ENCODE results near the gene KRT36.
A peak's percentile ranks its signal among the peaks of the same experiment; 100 is the strongest.

The KRT36 gene

DNA sequence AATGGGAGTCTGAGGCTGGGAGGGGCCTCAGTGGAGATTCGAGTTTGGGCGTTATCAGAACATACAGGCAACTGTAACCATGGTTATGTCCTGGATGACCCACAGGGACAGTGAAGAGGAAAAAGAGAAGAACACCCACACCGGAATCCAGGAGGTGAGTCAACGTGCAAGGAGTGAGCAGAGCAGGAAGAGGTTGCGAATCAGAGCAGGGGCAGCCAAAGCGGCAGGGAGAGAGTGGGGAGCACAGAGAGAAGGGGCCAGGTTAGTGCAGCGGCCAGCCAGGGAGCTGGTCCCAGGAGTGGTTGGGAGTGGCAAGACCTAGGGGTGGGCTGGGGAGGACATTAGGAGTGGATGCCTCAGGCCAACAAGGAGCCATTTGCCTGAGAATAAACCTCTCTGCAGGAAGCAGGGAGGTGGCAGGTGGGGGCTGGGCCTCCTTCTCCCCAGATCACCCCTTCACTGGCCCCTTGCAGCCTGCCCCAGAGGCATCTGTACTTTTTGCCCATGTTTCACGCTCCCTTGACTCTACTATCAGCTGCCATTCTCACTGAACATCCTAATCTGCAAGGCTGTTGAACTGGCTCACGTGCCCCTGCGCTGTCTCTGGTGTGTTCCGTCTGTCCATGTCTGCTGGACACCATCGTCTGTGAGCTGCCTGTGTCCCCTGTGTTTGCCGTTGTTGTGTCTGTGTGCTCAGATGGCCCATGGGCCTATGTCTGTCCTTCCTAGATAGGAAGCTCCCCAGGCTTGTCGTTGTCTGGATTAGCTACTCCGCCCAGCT, 10.6 kb upstream of the KRT36 start:
- DNase-seq, result peak; percentile 34

DNA sequence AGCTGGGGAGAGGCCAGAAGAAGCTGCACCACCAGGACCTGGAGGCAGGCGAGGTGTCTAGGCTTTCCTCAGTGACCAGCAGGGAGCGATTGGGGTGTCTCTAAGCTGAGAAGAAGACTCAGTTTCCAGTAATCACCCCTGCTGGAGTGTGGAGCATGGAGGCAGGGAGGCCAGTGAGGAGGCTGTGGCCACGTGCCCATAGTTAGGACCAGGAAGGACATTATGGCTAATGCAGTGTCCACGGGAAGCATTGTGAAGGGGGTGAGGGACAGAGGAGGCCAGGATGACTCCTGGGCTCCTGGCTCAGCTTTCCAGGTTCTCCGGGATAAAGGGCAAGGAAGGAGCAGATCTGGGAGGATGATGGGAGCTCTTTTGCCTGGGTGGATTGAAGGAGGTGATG, 10.0 kb upstream of the KRT36 start:
- DNase-seq, result no peak

DNA sequence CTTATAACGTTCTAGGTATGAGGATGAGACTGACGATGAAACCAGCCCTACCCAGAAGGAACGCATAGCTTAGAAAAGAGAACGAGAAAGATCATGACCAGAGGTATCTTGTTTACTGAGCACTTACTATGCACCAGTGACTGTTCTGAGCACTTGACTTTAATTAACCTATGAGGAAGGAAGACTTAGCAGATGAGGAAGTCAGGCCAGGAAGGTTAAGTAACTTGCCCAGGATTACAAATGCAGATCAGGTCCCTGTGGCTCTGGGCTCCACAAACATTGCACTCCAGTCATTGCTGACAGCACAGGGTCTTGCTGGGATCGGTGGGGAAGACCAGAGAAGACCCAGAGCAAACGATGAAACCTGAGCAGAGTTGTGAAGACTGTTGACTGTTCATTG, 8.6 kb upstream of the KRT36 start:
- DNase-seq, result no peak

GRCh38 chr17:41496803-41497484, 7.2 kb upstream of the KRT36 start:
- DNase-seq, result peak; percentile 28

DNA sequence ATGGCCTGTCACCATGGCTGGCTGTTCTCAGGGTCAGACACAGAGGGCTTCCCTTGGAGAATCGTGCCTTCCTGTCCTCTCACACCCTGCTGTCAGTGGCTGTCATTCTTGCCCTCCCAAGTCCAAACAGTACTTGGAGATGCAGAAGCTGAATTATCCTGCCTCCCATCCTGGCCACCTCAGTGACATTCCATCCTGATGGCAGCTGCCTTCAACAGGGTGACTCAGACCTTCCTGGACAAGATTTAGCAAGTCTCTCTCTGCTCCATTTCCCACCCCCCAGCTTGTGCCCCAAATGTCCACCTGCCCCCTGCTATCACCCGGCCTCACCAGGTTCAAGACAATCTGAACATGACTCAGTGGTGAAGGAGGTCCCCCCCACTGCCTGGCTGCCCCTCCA, 4.8 kb upstream of the KRT36 start:
- DNase-seq, result no peak

GRCh38 chr17:41492771-41493170, 3.1 kb upstream of the KRT36 start:
- peak; percentile 49 for DNase-seq

DNA sequence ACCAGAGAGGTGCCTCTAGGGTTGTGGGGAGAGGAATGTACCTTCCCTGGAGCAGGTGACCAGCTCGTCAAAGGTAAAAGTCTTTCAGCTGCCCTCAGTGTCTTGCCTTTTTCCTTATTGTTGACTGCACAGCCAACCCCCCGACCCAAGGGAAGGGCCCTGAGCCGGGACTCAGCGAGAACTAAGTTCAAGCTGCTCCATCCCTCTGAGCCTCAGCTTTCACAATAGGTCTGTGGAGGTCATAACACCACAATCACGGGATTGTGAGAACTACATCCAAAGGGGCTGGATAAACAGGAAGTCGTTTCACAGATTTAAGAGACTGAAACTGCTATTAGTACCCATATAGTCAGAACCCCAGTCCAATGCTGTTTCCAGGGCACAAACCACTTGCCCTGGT, 2.6 kb upstream of the KRT36 start:
- no peak for DNase-seq

DNA sequence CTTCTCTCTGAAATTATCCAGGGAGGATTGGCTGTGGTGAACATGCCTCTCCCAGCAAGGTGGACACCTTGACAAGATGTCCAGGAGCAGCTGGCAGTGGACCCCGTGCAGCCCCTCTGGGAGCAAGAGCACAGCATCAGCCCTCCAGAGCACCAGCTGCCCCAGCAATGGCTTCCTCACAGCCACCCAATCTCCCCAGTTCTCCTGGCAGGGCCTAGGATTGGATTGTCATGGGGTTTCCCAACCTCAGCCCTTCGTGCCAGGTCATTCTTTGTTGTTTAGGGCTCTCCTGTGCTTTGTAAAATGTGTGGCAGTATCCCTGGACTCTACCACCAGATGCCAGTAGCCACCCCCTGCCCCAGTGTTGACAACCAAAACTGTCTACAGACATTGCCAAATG, 1.8 kb upstream of the KRT36 start:
- DNase-seq, result no peak

DNA sequence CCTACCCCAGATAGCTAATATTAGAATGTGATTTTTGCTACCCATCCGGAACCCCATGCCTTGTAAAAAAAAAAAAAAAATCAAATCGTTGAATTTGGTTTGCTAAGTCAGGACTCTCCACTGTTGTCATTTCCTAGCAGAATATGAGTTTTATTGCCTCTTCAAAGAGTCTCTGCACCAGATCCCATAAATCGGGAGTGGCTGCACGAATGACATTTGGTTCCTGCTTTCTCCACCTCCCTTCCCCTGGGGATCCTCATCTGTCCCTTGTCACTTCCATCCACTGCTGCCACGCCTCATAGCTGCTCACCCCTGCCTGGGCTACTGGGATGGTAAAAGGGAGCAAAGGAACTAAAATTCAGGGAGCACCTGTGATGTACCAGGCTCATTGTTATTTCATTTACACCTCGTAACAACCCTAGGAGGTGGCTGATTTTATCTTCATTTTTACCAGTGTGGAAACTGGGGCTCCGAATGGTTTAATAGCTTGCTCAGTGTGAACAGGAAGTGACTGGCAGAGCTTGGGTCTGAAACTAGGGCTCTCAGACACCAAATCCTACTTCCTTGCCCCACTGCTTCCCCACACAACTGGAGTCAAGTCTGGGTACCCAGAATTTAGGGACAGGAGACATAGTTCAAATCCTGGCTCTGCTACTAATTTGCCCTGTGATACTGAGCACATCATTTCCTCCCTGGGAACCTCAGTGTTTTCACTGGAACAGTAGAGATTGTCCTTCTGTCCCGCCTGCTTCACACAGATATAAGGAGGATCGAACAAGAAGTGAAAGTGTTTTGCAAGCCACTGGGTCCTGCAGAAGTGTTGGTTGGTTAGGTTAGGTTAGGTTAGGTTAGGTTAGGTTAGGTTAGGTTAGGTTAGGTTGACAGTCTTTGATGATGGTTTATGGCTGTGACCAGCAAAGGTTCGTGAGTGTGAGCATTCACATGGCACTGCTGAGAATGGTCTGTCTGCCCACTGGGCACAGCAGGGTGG, 585 bp upstream of the KRT36 start:
- DNase-seq, result no peak

- DNase-seq, result no peak
Measured at GRCh38 chr17:41486809-41487530, 2.7 kb downstream of the KRT36 start.

DNA sequence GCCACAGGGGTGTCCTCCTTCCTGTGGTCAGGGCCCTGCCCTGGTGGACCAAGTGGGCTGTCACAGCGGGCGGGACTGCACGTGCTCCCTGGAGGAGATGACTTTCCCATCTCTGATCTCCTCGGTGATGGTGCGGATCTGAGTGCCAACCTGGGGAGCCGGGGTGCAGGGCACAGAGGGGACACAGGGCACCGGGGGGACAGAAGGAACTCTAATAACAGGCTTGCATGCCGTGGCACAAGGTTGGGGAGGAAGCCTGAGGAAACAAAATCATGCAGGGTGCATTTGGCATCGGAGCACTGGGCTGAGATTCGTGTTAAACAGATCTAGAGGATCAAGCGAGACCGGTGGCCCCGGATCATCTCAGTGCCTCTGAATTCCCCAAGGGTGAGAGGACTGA, 3.4 kb downstream of the KRT36 start:
- no peak for DNase-seq

GRCh38 chr17:41484920-41485904, 4.5 kb downstream of the KRT36 start:
- no peak for DNase-seq

GRCh38 chr17:41483991-41484826, 5.5 kb downstream of the KRT36 start:
- no peak for DNase-seq

DNA sequence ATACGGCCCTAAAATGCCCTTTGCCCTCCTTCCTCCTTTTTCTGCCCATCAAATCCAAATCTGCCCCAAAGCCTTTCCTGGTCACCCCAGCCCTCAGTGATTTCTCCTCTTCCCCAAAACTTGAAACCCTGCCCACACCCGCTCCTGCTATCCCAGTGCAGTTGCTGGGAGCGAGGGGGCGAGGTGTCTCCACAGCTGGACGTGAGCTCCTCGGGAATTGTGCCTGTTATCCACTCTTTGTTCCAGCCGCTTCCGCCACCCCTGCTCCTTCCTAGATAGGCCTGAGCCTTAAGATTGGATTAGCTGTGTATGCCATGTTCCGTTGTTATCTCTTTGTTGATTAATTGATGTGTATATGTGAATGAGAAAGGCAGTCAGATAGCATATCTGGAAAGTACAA, 6.2 kb downstream of the KRT36 start:
- no peak for DNase-seq

GRCh38 chr17:41481036-41481435, 8.7 kb downstream of the KRT36 start, which contains the start of gene KRT35:
TSS of gene KRT35 (minus strand) at chr17:41481151. CDS start at chr17:41481097, 54 bp downstream.
- no peak for DNase-seq

DNA sequence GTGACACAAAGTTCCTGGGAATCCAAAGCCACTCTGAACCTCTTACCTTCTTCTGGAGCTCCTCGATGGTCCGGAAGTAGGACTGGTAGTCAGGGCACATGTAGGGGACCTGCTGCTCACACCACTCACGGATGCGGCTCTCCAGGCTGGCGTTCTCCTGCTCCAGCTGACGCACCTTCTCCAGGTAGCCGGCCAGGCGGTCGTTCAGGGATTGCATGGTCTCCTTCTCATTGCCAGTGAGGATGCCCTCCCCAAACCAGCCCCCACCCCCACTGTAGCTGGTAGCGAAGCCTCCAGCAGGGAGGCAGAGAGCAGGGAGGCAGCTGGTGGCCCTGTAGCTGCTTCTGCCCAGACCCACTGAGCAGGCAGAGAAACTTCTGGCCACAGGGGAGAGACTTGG, 9.1 kb downstream of the KRT36 start:
- DNase-seq, result no peak

- DNase-seq, result no peak
Measured at GRCh38 chr17:41480136-41480535, 9.6 kb downstream of the KRT36 start.

GRCh38 chr17:41478237-41478636, 11.5 kb downstream of the KRT36 start:
- DNase-seq, result no peak

DNA sequence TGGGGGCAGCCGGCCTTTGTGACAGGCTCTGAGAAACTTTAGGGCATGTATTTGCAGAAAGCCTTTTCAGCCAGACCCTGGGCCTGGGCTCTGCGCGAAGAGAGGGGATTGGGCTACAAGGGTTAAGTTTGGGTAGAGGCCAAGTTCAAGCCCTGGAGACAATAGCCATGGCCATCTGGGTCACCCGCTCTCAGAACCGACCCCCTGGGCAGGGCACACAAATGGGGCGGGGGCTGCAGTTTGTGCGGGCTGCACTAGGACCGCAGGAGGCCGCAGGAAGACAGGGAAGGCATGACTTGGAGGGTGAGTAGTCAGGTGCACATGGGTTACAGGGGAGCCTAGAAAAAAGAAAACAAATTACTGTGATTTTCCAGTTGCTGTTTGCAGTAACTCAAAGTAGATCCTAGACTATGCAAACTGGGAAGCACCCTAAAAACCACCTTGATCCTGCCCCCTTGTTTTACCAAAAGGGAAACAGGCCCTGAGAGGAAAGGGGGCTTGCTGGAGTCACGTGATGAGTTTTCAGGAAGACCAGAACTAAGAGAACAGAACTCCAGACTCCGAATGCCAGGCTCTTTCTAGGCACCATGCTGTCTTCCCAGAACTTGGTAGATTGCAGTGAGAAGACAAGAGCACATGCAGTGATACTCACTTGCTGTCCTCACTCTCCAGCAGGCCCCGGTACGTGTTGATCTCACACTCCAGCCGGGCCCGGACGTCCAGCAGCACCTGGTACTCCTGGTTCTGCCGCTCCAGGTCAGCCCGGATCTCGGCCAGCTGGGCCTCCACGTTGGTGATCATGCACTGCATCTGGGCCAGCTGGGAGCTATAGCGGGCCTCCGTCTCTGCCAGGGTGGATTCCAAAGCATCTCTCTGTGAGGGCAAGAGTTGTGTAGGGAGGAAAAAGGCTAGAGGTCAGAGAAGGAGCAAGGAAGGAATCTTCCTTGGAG, 12.6 kb downstream of the KRT36 start:
- no peak for DNase-seq

All from eye (tissue), 1 donor.